MM.1S (cell line): ENCODE results near the gene KIFAP3.

Source experiments
- CTCF ChIP-seq: fragments of 300-600 bp; sonication (generic); IDR thresholded peaks from 2 replicates; pipeline ENCODE4 v1.5.1; 2016; ENCODE audit warnings: antibody characterized with exemption, low read length, mixed read lengths
- EZH2 ChIP-seq: fragments of 300-600 bp; sonication (generic); optimal IDR thresholded peaks from 2 replicates; pipeline ENCODE3; 2017; ENCODE audit warnings: low read depth, mild to moderate bottlenecking, antibody characterized with exemption, low read length, mixed read lengths

- TF ChIP-seq CTCF (no peak), EZH2 (no peak)
Measured at GRCh38 chr1:169890761-169891538, 183.5 kb downstream of the KIFAP3 start.
